ENCODE data around the gene PRKAG2. TPM values are rescaled to one million over a fixed set of nuclear protein-coding genes. Genes with fewer than 3 reads are reported as not detected.

The PRKAG2 gene
- polyA plus RNA-seq, 1 of the 3 experiments (the other 2 are of a cell fraction), result 51.6 TPM

GRCh38 chr7:151697515-151697895 is 179.4 kb downstream of the PRKAG2 start:
- Histone ChIP-seq H3K27me3 (ENCODE audit: insufficient read depth) (no peaks in the 10 kb centered on the region), H3K36me3 (replicated peaks in 1 of 2; ENCODE audit: control insufficient read depth in 1 of 2, insufficient read depth in 2 of 2, low read length in 1 of 2) (no peaks in the 10 kb centered on the region), H3K9me3 (no peaks in the 10 kb centered on the region), H3K4me2 (no peak overlapping the region), H4K20me1 (ENCODE audit: insufficient read depth) (no peaks in the 10 kb centered on the region), H3F3A (replicated peaks; ENCODE audit: insufficient read depth) (peaks cover 9% of the 10 kb centered on the region), H3K4me1 (ENCODE audit: control insufficient read depth in 1 of 2, insufficient read depth in 2 of 2, low read depth in 1 of 2, low read length in 1 of 2) (peaks cover 17 to 34% of the 10 kb centered on the region in 2 experiments; a peak in 3 of 4 replicates), H3K4me3 (ENCODE audit: low read depth in 2 of 2, low read length in 1 of 2) (no peak overlapping the region), H3K9ac (no peak overlapping the region), H2AFZ (ENCODE audit: low read depth) (no peak overlapping the region), H3K27ac (ENCODE audit: low read depth in 2 of 2, low read length in 1 of 2) (no peak overlapping the region), H3K79me2 (ENCODE audit: insufficient read depth) (no peaks in the 10 kb centered on the region), H3K9me2 (no peaks in the 10 kb centered on the region)
- no peak for DNase-seq
- 97% methylated on average over 10 of the region's 10 CpGs for WGBS (ENCODE audit: low lambda C conversion rate)
- CTCF ChIA-PET, result interaction anchor here (0.6 to 7.0 kb wide), 5 partner anchors 8 to 65 kb away, joined by 3 to 45 read pairs (median 5); no protein-coding TSS in a partner anchor
- TF ChIP-seq TEAD4 (IDR thresholded peaks at IDR 0.05; ENCODE audit: borderline replicate concordance, insufficient read depth) (no peak), RFX5 (IDR thresholded peaks at IDR 0.05; ENCODE audit: low read length) (no peak), RXRA (IDR thresholded peaks at IDR 0.05; ENCODE audit: borderline replicate concordance, low read depth) (no peak), JUND (IDR thresholded peaks at IDR 0.05) (no peak), FOXM1 (IDR thresholded peaks at IDR 0.05; ENCODE audit: low read depth) (no peak), EZH2phosphoT487 (IDR thresholded peaks at IDR 0.05; ENCODE audit: borderline replicate concordance, low read depth) (no peak), SIN3A (IDR thresholded peaks at IDR 0.05; ENCODE audit: borderline replicate concordance, low read depth, low read length) (no peak), MXI1 (IDR thresholded peaks at IDR 0.05; ENCODE audit: low read depth, low read length) (no peak), MEF2A (IDR thresholded peaks at IDR 0.05; ENCODE audit: borderline replicate concordance, low read depth) (no peak), SMC3 (IDR thresholded peaks at IDR 0.05; ENCODE audit: low read depth, low read length) (no peak), EP300 (IDR thresholded peaks at IDR 0.05; ENCODE audit: borderline replicate concordance in 1 of 2, low read depth in 1 of 2, low read length in 1 of 2) (no peak), POLR2AphosphoS5 (IDR thresholded peaks at IDR 0.05; ENCODE audit: low read depth, low read length) (no peak), FOSL2 (IDR thresholded peaks at IDR 0.05; ENCODE audit: borderline replicate concordance, low read depth) (no peak), CHD2 (IDR thresholded peaks at IDR 0.05; ENCODE audit: low read length, partially characterized antibody) (no peak), ZBTB33 (IDR thresholded peaks at IDR 0.05; ENCODE audit: borderline replicate concordance, low read depth) (no peak)
- TF ChIP-seq, protein P1, sequence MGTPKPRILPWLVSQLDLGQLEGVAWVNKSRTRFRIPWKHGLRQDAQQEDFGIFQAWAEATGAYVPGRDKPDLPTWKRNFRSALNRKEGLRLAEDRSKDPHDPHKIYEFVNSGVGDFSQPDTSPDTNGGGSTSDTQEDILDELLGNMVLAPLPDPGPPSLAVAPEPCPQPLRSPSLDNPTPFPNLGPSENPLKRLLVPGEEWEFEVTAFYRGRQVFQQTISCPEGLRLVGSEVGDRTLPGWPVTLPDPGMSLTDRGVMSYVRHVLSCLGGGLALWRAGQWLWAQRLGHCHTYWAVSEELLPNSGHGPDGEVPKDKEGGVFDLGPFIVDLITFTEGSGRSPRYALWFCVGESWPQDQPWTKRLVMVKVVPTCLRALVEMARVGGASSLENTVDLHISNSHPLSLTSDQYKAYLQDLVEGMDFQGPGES (IDR thresholded peaks at IDR 0.05; ENCODE audit: low read depth, low read length), result no peak
- TF ChIP-seq, protein P2, sequence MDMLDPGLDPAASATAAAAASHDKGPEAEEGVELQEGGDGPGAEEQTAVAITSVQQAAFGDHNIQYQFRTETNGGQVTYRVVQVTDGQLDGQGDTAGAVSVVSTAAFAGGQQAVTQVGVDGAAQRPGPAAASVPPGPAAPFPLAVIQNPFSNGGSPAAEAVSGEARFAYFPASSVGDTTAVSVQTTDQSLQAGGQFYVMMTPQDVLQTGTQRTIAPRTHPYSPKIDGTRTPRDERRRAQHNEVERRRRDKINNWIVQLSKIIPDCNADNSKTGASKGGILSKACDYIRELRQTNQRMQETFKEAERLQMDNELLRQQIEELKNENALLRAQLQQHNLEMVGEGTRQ (IDR thresholded peaks at IDR 0.05; ENCODE audit: borderline replicate concordance, low read depth, low read length), result no peak
- TF ChIP-seq, protein P3, sequence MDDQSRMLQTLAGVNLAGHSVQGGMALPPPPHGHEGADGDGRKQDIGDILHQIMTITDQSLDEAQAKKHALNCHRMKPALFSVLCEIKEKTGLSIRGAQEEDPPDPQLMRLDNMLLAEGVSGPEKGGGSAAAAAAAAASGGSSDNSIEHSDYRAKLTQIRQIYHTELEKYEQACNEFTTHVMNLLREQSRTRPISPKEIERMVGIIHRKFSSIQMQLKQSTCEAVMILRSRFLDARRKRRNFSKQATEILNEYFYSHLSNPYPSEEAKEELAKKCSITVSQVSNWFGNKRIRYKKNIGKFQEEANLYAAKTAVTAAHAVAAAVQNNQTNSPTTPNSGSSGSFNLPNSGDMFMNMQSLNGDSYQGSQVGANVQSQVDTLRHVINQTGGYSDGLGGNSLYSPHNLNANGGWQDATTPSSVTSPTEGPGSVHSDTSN (IDR thresholded peaks at IDR 0.05), result no peak
- POLR2A ChIA-PET, result no interaction called here
